Nephron progenitor cell (in vitro differentiated cells): Measurements from ENCODE around the gene LEMD3.

Experiments used
- DNase-seq: peaks from one replicate; pipeline ENCODE4 v3.0.0; 2021
- H3K27ac Mint-ChIP-seq: 2 replicates; pipeline ENCODE4 v1.8.0; 2021; ENCODE audit warnings: mild to moderate bottlenecking, moderate library complexity, mixed read lengths
- H3K27me3 Mint-ChIP-seq: 2 replicates; pipeline ENCODE4 v1.8.0; 2021; ENCODE audit warnings: mild to moderate bottlenecking, low read depth, mixed read lengths; ENCODE audit not compliant: poor library complexity
- H3K36me3 Mint-ChIP-seq: 2 replicates; pipeline ENCODE4 v1.8.0; 2021; ENCODE audit warnings: low read depth, mixed read lengths
- H3K4me1 Mint-ChIP-seq: 2 replicates; pipeline ENCODE4 v1.8.0; 2021; ENCODE audit warnings: mixed read lengths
- H3K4me3 Mint-ChIP-seq: 2 replicates; pipeline ENCODE4 v1.8.0; 2021; ENCODE audit warnings: mild to moderate bottlenecking, moderate library complexity, mixed read lengths
- H3K9me3 Mint-ChIP-seq: 2 replicates; pipeline ENCODE4 v1.8.0; 2021; ENCODE audit warnings: mild to moderate bottlenecking, moderate library complexity, mixed read lengths
- CTCF ChIP-seq: fragments of 200-600 bp; sonication (generic); IDR thresholded peaks from 2 replicates; pipeline ENCODE4 v1.5.0; 2021; ENCODE audit warnings: antibody characterized with exemption

LEMD3 gene

DNA sequence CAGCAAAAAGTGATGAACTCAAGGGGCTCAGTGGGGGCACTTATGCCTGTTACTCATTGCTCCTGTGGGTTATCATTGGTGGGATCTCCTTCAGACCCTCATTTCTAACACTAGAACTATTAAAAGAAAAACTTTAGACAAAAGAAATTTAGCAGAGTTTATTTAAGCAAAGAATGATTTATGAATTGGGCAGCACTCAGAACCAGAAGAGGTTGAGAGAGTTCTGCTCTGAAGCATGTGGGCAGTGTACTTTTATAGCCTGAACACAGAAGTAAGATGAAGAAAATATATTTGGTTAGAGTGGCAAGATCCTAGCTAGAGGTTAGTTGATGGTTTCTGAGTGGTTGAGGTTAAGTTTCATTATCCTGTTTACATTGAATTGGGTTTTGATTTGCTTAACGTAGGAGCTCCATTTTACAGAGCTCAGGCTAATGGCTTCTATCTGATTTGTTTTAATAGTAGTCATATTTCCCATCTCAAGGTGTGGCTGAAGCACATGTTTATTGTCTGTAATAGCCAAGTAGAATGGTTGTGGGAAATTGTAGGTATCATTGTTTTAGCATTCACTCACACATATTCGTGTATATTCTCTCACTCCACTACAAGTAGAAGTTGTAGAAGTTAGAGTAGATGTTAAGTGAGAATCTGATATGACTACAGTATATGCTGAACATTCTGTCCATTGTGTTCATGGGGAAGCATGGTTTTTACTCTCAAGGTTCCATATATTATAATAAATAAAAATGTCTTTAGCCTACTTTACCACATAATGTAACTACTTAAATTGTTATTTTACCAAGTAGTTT lies 27.6 kb downstream of the LEMD3 start:
- no peak overlapping the region for H3K4me3 Mint-ChIP-seq
- no peak for TF ChIP-seq CTCF
- no peaks in the 10 kb centered on the region for H3K27me3 Mint-ChIP-seq
- H3K4me1 Mint-ChIP-seq: peaks cover 8% of the 10 kb centered on the region
- no peak overlapping the region for H3K27ac Mint-ChIP-seq
- H3K9me3 Mint-ChIP-seq: peaks cover 23% of the 10 kb centered on the region
- no peak for DNase-seq
- peaks cover 70% of the 10 kb centered on the region for H3K36me3 Mint-ChIP-seq

DNA sequence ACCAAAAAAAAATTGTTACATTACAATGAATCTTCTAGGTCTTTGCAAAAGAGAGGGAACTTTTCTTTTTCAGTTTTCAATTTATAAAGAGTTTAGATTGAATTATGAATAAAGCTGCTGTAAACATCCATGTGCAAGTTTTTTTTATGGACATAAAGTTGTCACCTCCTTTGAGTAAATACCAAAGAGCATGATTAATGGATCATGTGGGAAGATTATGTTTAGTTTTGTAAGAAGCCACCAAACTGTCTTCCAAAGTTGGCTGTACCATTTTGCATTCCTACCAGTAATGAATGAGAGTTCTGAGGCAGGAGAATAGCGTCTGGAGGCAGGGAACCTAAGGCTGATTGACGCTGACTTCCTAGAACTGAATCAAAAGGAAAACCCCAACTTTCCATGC lies 30.2 kb downstream of the LEMD3 start:
- peaks cover 71% of the 10 kb centered on the region for H3K36me3 Mint-ChIP-seq
- no peak for DNase-seq
- H3K9me3 Mint-ChIP-seq: peaks cover 17% of the 10 kb centered on the region
- H3K27me3 Mint-ChIP-seq: no peaks in the 10 kb centered on the region
- TF ChIP-seq CTCF: no peak
- no peaks in the 10 kb centered on the region for H3K4me1 Mint-ChIP-seq
- H3K27ac Mint-ChIP-seq: no peak overlapping the region
- no peak overlapping the region for H3K4me3 Mint-ChIP-seq

- peaks cover 17% of the 10 kb centered on the region for H3K9me3 Mint-ChIP-seq
- H3K27ac Mint-ChIP-seq: no peak overlapping the region
Observed at GRCh38 chr12:65200007-65200665, 30.8 kb downstream of the LEMD3 start.

GRCh38 chr12:65203376-65203775 lies 34.0 kb downstream of the LEMD3 start:
- H3K36me3 Mint-ChIP-seq: peaks cover 45% of the 10 kb centered on the region
- no peak overlapping the region for H3K4me3 Mint-ChIP-seq
- no peak for TF ChIP-seq CTCF
- no peak for DNase-seq
- no peaks in the 10 kb centered on the region for H3K9me3 Mint-ChIP-seq
- H3K27ac Mint-ChIP-seq: no peak overlapping the region
- no peaks in the 10 kb centered on the region for H3K4me1 Mint-ChIP-seq
- no peaks in the 10 kb centered on the region for H3K27me3 Mint-ChIP-seq

More at GRCh38 chr12:65200007-65200665, 30.8 kb downstream of the LEMD3 start:
- Mint-ChIP-seq H3K36me3 (peaks cover 67% of the 10 kb centered on the region), H3K27me3 (no peaks in the 10 kb centered on the region), H3K4me1 (no peaks in the 10 kb centered on the region), H3K4me3 (no peak overlapping the region)
- TF ChIP-seq CTCF: no peak
- no peak for DNase-seq

GRCh38 chr12:65204886-65205525 lies 35.6 kb downstream of the LEMD3 start:
- no peaks in the 10 kb centered on the region for H3K4me1 Mint-ChIP-seq
- H3K27me3 Mint-ChIP-seq: no peaks in the 10 kb centered on the region
- TF ChIP-seq CTCF: no peak
- peaks cover 38% of the 10 kb centered on the region for H3K36me3 Mint-ChIP-seq
- DNase-seq: no peak
- no peak overlapping the region for H3K4me3 Mint-ChIP-seq
- H3K27ac Mint-ChIP-seq: no peak overlapping the region
- H3K9me3 Mint-ChIP-seq: no peaks in the 10 kb centered on the region
